ENCODE data around the gene UBQLN3.

UBQLN3 gene

GRCh38 chr11:5522308-5522707 is 12.6 kb upstream of the UBQLN3 start:
- TF ChIP-seq GATA2 (IDR thresholded peaks at IDR 0.05; ENCODE audit: low read depth, low read length): no peak
- no peak for TF ChIP-seq GATA3 (IDR thresholded peaks at IDR 0.05; ENCODE audit: low read depth, low read length)

GRCh38 chr11:5521540-5521939 is 11.8 kb upstream of the UBQLN3 start:
- TF ChIP-seq GATA2 (IDR thresholded peaks at IDR 0.05; ENCODE audit: low read depth, low read length) (no peak), GATA3 (IDR thresholded peaks at IDR 0.05; ENCODE audit: low read depth, low read length) (no peak)

- TF ChIP-seq GATA2 (IDR thresholded peaks at IDR 0.05; ENCODE audit: low read depth, low read length): no peak
- TF ChIP-seq GATA3 (IDR thresholded peaks at IDR 0.05; ENCODE audit: low read depth, low read length): no peak
Measured at GRCh38 chr11:5516599-5516998, 6.8 kb upstream of the UBQLN3 start, which contains the start of gene UBQLNL. Gene UBQLNL (minus strand): TSS chr11:5516699. CDS start chr11:5516441, 258 bp downstream.

DNA sequence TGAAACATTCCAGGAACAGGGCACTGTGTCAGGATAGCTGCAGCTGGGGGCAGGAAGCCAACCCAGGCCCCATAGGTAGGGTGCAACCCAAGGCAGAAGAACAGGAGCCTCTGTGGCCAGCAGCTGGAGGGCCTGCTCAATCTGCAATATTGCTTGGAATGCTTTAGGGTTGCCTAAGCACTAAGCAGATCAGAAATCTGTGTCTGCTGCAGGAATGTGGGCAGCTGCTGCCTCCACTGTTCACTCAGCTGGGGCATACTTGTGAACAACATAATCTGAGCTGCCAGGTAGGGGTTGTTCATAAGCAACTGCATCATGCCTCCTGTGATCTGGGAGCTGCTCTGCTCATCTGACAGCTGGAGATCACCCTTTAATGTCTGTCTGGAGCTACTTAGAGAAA is 5.1 kb upstream of the UBQLN3 start:
- no peak for TF ChIP-seq GATA2 (IDR thresholded peaks at IDR 0.05; ENCODE audit: low read depth, low read length)
- no peak for TF ChIP-seq GATA3 (IDR thresholded peaks at IDR 0.05; ENCODE audit: low read depth, low read length)

- TF ChIP-seq GATA3 (IDR thresholded peaks at IDR 0.05; ENCODE audit: low read depth, low read length) (no peak), GATA2 (IDR thresholded peaks at IDR 0.05; ENCODE audit: low read depth, low read length) (no peak)
Measured at GRCh38 chr11:5508605-5509004, 1.2 kb downstream of the UBQLN3 start.

- TF ChIP-seq GATA3 (IDR thresholded peaks at IDR 0.05; ENCODE audit: low read depth, low read length) (no peak), GATA2 (IDR thresholded peaks at IDR 0.05; ENCODE audit: low read depth, low read length) (no peak)
Measured at GRCh38 chr11:5507933-5508305, 1.8 kb downstream of the UBQLN3 start.

GRCh38 chr11:5507177-5507932 is 2.4 kb downstream of the UBQLN3 start:
- TF ChIP-seq GATA3 (IDR thresholded peaks at IDR 0.05; ENCODE audit: low read depth, low read length): no peak
- TF ChIP-seq GATA2 (IDR thresholded peaks at IDR 0.05; ENCODE audit: low read depth, low read length): no peak

DNA sequence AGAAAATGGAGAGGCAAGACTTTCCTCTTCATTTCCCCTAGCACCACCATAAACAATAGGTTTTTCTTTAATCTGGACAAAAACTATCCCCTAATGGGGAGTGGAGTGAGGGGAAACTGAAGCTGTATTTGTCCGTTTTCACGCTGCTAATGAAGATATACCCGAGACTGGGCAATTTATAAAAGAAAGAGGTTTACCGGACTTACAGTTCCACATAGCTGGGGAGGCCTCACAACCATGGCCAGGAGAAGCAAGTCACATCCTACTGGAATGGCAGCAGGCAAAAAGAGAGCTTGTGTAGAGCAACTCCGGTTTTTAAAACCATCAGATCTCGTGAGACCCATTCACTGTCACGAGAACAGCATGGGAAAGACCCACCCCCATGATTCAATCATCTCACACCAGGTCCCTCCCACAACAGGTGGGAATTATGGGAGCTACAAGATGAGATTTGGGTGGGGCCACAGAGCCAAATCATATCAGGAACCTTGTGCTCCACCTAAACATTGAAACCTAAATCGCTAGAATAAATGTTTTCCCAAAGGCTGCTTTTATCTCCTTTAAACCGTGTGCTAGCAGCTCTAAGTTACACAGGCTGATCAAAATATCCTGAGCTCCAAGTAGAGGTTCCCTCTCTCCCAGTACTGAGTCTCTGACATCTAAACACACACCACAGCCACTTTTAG is 4.3 kb downstream of the UBQLN3 start:
- TF ChIP-seq GATA3 (IDR thresholded peaks at IDR 0.05; ENCODE audit: low read depth, low read length) (no peak), GATA2 (IDR thresholded peaks at IDR 0.05; ENCODE audit: low read depth, low read length) (no peak)

DNA sequence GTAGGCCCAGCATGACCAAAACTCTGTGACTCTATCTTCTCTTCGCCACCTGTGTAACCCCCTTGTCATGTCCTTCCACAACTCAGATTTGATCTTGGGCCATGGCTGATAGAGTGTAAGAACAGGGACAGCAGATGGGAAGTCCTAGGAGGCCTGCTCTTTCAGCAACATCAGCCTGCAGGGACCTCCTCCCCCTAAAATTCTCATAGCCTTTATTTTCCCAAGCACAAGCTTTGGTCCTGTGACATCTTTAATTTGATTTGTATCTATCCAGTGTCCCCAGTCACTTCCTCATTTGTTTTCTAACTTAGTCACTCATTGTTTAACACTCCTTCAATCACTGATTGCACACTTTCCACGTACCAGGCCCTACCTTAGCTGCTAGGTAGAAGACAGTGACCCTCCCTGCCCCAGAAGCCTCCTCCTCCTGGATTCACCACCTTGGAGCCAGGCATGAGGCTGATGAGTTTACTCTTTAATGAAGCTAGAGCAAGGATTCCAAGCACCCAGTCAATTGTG is 5.3 kb downstream of the UBQLN3 start:
- TF ChIP-seq GATA2 (IDR thresholded peaks at IDR 0.05; ENCODE audit: low read depth, low read length) (no peak), GATA3 (IDR thresholded peaks at IDR 0.05; ENCODE audit: low read depth, low read length) (no peak)

DNA sequence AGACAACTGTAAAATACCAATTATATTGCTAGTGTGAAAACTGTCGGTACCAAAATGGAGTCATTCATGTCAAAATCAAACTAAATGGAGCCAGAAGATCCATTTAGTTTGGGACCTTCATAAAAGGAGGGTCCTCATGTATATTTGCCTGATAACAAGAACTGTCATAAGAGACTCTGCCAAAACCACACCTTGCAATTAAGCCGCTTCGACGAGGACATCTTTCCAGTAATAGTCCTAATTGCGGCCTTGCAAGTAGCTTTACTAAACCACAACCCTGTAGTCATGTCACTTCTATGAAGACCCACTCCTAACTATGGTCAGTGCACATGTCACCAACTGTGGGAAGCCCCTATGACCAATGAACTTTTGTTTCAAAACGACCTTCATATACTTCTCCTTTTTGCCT is 9.4 kb downstream of the UBQLN3 start:
- no peak for TF ChIP-seq GATA2 (IDR thresholded peaks at IDR 0.05; ENCODE audit: low read depth, low read length)
- TF ChIP-seq GATA3 (IDR thresholded peaks at IDR 0.05; ENCODE audit: low read depth, low read length): no peak

GRCh38 chr11:5499671-5500070 is 10.1 kb downstream of the UBQLN3 start:
- TF ChIP-seq GATA2 (IDR thresholded peaks at IDR 0.05; ENCODE audit: low read depth, low read length): no peak
- TF ChIP-seq GATA3 (IDR thresholded peaks at IDR 0.05; ENCODE audit: low read depth, low read length): no peak

DNA sequence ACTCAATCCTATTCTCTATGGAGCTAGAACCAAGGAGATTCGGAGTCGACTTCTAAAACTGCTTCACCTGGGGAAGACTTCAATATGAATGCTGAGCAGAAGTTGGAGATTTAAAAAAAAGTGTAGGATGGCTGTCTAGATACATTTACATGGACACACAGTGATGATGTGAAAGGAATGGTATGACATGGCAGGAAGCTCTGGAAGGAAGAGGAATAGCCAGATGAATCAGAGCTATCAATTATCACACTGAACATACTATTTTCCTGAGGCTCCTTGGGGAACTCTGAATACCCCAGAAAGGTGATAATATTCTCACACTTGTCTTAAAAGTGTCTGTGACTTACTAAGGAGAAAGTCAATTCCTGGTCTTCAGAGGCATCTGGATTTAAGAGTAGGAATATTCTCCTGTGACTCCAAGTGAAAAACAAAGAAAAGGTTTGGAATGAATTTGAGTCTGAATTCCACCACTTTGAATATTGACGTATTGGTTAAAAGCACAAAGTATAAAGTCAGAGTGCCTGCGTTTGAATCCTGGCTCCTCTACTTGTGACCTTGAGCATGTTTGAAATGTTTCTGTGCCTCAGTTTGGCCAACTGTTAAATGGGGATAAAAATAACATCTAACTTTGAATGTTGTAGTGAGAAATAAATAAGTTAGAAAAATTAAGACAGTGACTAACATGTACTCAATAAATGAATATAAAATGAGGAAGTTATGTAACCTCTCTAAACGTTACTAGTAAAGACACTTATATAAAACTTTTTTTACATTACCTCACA is 20.0 kb downstream of the UBQLN3 start:
- TF ChIP-seq GATA2 (IDR thresholded peaks at IDR 0.05; ENCODE audit: low read depth, low read length) (no peak), GATA3 (IDR thresholded peaks at IDR 0.05; ENCODE audit: low read depth, low read length) (no peak)

DNA sequence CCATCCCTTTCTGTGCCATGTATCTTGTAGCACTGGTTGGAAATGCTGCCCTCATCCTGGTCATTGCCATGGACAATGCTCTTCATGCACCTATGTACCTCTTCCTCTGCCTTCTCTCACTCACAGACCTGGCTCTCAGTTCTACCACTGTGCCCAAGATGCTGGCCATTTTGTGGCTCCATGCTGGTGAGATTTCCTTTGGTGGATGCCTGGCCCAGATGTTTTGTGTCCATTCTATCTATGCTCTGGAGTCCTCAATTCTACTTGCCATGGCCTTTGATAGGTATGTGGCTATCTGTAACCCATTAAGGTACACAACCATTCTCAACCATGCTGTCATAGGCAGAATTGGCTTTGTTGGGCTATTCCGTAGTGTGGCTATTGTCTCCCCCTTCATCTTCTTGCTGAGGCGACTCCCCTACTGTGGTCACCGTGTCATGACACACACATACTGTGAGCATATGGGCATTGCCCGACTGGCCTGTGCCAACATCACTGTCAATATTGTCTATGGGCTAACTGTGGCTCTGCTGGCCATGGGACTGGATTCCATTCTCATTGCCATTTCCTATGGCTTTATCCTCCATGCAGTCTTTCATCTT is 20.9 kb downstream of the UBQLN3 start:
- TF ChIP-seq GATA3 (IDR thresholded peaks at IDR 0.05; ENCODE audit: low read depth, low read length) (no peak), GATA2 (IDR thresholded peaks at IDR 0.05; ENCODE audit: low read depth, low read length) (no peak)

GRCh38 chr11:5488385-5488784 is 21.4 kb downstream of the UBQLN3 start, which contains the start of gene OR52D1:
Gene OR52D1 (plus strand): TSS chr11:5488685. CDS start chr11:5488707, 22 bp downstream.
- TF ChIP-seq GATA2 (IDR thresholded peaks at IDR 0.05; ENCODE audit: low read depth, low read length) (no peak), GATA3 (IDR thresholded peaks at IDR 0.05; ENCODE audit: low read depth, low read length) (no peak)

All from SH-SY5Y (cell line).